Measurements from ENCODE around the gene TSEN54.

Gene TSEN54

DNA sequence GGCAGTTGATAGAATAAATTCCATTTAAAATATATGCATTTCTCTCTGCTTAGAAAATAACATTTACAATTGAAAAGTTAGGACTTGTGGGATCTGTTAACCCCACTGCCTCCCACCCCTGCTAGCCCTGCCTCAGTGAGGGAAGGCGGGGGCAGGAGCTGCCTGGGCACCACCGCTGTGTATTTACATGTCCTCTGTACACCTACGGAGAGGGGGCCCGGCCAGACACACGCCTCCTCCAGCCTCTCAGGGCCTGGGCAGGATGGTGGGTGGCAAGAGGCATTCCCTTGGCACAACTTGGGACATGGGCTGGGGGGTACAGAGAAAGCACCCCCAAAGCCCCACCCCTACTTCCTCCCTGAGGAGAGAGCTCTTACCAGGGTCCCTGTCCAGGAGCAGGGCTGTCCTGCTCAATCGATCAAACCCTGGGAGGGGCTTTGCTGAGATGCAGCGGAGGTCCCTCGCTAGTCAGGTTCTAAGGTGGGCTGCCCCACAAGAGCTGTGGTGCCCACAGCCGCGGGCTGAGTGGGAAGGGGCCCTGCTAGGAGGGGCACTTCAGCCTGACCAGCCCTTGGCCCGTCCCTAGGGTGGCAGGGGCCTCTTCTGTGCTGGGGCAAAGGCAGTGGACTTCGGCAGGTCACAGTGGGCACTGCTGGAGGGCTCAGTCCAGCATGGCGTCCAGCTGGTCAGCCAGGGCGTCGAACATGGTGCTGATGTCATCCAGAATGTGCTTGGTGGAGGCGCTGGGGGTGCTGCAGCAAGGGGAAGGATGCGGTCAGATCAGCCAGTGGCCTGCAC lies 15.7 kb upstream of the TSEN54 start:
- TF ChIP-seq, protein P1, sequence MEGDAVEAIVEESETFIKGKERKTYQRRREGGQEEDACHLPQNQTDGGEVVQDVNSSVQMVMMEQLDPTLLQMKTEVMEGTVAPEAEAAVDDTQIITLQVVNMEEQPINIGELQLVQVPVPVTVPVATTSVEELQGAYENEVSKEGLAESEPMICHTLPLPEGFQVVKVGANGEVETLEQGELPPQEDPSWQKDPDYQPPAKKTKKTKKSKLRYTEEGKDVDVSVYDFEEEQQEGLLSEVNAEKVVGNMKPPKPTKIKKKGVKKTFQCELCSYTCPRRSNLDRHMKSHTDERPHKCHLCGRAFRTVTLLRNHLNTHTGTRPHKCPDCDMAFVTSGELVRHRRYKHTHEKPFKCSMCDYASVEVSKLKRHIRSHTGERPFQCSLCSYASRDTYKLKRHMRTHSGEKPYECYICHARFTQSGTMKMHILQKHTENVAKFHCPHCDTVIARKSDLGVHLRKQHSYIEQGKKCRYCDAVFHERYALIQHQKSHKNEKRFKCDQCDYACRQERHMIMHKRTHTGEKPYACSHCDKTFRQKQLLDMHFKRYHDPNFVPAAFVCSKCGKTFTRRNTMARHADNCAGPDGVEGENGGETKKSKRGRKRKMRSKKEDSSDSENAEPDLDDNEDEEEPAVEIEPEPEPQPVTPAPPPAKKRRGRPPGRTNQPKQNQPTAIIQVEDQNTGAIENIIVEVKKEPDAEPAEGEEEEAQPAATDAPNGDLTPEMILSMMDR (conservative IDR thresholded peaks at IDR 0.05; ENCODE audit: low read depth, low read length) = no peak
- DNase-seq (ENCODE audit: low read depth) = no peak

DNA sequence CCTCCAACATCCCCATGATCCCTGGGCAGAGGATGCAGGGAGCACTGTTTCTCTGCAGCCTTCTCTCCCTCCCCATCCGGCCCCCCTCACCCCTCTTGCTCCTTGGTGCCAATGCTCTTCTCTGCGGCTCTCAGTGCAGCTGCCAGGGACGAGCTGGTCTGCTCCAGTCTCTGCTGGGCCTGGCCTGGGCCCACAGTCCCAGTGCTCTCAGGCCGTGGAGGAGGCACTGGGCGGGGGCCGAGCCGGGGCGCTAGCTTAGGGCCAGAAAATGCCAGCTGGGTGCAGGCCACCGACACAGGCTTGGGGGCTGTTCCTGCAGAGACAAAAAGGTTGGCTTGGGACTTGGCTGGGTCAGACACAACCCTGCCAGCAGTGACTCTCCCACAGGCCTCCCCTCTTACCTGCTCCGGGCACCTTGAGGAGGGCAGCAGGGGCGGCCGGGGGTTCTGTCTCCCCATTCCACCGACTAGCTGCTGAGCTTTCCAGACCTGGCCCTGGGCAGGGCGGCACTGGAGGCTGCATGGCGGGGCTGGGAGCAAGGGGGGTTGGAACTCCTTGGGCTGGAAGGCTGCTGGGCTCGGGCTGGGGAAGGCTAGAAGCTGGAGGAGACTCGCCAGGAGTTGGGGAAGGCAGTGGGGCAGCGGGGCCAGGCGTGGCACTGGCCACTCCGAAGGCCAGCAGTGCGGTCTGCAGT lies 14.8 kb upstream of the TSEN54 start:
- H3K4me3 ChIP-seq (ENCODE audit: low read length) = no peak overlapping the region
- DNase-seq (ENCODE audit: low read depth) = no peak
- TF ChIP-seq, protein P1 (conservative IDR thresholded peaks at IDR 0.05; ENCODE audit: low read depth, low read length) = no peak

More for the DNA sequence above, 15.7 kb upstream of the TSEN54 start:
- no peak overlapping the region for H3K4me3 ChIP-seq (ENCODE audit: low read length)

GRCh38 chr17:75502072-75502720 lies 14.1 kb upstream of the TSEN54 start:
- no peak for DNase-seq (ENCODE audit: low read depth)
- TF ChIP-seq, protein P1 (conservative IDR thresholded peaks at IDR 0.05; ENCODE audit: low read depth, low read length) = no peak
- no peak overlapping the region for H3K4me3 ChIP-seq (ENCODE audit: low read length)

GRCh38 chr17:75502721-75503329 lies 13.5 kb upstream of the TSEN54 start:
- TF ChIP-seq, protein P1 (conservative IDR thresholded peaks at IDR 0.05; ENCODE audit: low read depth, low read length) = no peak
- H3K4me3 ChIP-seq (ENCODE audit: low read length) = no peak overlapping the region
- DNase-seq (ENCODE audit: low read depth) = no peak

DNA sequence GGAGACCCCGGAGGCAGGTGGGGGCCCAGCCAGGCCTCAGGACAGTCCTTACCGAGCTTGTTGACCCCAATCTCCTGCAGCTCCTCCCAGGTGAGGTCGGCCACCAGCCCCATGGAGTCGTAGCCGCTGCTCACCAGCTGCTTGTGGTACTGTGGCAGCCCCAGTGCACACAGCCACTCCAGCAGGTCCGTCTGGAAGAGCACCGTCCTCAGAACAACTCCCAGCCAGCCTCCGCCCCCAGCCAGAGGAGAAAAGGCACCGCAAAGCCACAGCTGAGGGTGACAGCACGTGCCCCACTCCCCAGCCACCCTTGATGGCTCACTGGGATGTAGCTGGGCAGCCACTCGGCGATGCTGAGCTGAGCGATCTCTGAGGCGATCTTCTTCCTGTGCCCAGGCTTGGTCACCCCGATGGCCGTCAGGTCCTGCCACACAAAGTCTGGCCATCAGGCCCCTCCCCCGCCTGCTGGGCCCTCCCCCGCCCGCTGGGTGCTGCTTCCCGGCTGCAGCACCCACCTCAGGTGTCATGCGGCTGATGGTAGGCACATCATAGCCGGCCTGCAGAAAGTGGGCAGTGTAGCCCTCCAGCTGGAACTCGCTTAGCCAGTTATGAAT lies 12.9 kb upstream of the TSEN54 start:
- no peak for DNase-seq (ENCODE audit: low read depth)
- TF ChIP-seq, protein P1 (conservative IDR thresholded peaks at IDR 0.05; ENCODE audit: low read depth, low read length) = no peak
- H3K4me3 ChIP-seq (ENCODE audit: low read length) = no peak overlapping the region

DNA sequence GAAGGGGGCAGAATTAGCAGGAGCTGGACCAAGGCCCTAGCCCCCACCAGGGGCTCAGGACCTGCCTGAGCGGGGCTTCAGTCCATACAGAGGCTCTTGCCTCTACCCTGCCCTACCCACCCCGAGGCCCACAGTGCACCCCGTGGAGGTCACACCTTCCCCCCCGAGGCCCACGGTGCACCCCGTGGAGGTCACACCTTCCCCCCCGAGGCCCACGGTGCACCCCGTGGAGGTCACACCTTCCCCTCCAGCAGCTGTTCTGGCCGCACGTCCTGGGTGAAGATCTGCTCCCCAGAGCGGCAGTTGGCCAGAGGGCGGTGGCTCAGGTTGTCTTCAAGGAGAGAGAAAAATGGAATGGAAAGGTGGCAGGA lies 12.4 kb upstream of the TSEN54 start:
- TF ChIP-seq, protein P1 (conservative IDR thresholded peaks at IDR 0.05; ENCODE audit: low read depth, low read length) = no peak
- H3K4me3 ChIP-seq (ENCODE audit: low read length) = no peak overlapping the region
- DNase-seq (ENCODE audit: low read depth) = no peak

Measured in retinal pigment epithelial cell (primary cell).